K562 (cell line): ENCODE measurements around the gene TDRD9. TPM values are rescaled to one million over a fixed set of nuclear protein-coding genes. Genes with fewer than 3 reads are reported as not detected.

ENCODE experiments used
- CBX5 ChIP-seq: IDR thresholded peaks from 2 replicates; pipeline ENCODE4 v1.6.1; 2014; ENCODE audit warnings: low read depth, borderline replicate concordance
- CREB3 ChIP-seq: fragments of 450-650 bp; conservative IDR thresholded peaks from 2 replicates; pipeline ENCODE4 v1.6.1; 2016; ENCODE audit warnings: missing genetic modification characterization, low read depth, mild to moderate bottlenecking, missing compliant biosample characterization, moderate library complexity
- DDX20 ChIP-seq: fragments of 450-650 bp; IDR thresholded peaks from 2 replicates; pipeline ENCODE4 v1.6.1; 2016; ENCODE audit warnings: missing genetic modification characterization, low read depth, mild to moderate bottlenecking, missing compliant biosample characterization, moderate library complexity
- DMBX1 ChIP-seq: fragments of 250-450 bp; sonication (Bioruptor Pico); IDR thresholded peaks from 2 replicates; pipeline ENCODE4 v1.8.0; 2022; ENCODE audit warnings: inconsistent platforms, mild to moderate bottlenecking, moderate library complexity, borderline replicate concordance
- PRPF4 ChIP-seq: fragments of 200-400 bp; formaldehyde crosslinking; IDR thresholded peaks from one replicate; pipeline ENCODE4 v1.6.1; 2017; ENCODE audit warnings: low read length, low read depth, mild to moderate bottlenecking; ENCODE audit not compliant: insufficient read depth, poor library complexity, severe bottlenecking
- SOX6 ChIP-seq: fragments of 450-650 bp; IDR thresholded peaks from 2 replicates; pipeline ENCODE4 v1.6.1; 2014; ENCODE audit warnings: mild to moderate bottlenecking
- STAT5A ChIP-seq: IDR thresholded peaks from 2 replicates; pipeline ENCODE4 v1.6.1; 2012; ENCODE audit warnings: low read length, inconsistent platforms, borderline replicate concordance
- U2AF1 ChIP-seq: fragments of 200-400 bp; formaldehyde crosslinking; optimal IDR thresholded peaks from 2 replicates; pipeline ENCODE3; 2017; ENCODE audit warnings: mild to moderate bottlenecking, low read depth, low read length, moderate library complexity
- ZBTB40 ChIP-seq, 2 experiments: fragments of 450-650 bp in 1 of 2; sonication (generic) in 1 of 2; formaldehyde crosslinking in 1 of 2; IDR thresholded peaks; 2 replicates each; pipeline versions ENCODE4 v1.7.1 to v1.9.0; 2016 to 2022; ENCODE audit warnings: inconsistent platforms in 1 of 2, mild to moderate bottlenecking in 1 of 2, missing genetic modification reagents in 1 of 2
- polyA plus RNA-seq, 8 experiments: library from polyadenylated mRNA; depleted of rRNA in 4 of 8; stranded (reverse) in 5 of 8; unstranded in 3 of 8; fragments of >200 nt; fragmentation: Nextera tagmentation in 2 of 8; fragmentation: Illumina TruSeq in 1 of 8; extraction: Ambion mirVana in 2 of 8; extraction: Trizol in 1 of 8; gene quantifications; 2 replicates each; pipeline versions ENCODE4 v1.2.1 to v1.2.3, GENCODE V29; 2011 to 2014; ENCODE audit warnings: inconsistent platforms in 1 of 8, missing spikeins in 1 of 8
- total RNA-seq, 7 experiments: library from RNA; depleted of rRNA in 6 of 7; stranded (reverse); fragments of >200 nt in 6 of 7; fragmentation: Illumina TruSeq in 2 of 7; extraction: Trizol in 2 of 7; gene quantifications; 2 replicates each; pipeline versions ENCODE4 v1.2.1 to v1.2.3, GENCODE V29; 2011 to 2021; ENCODE audit warnings: low replicate concordance in 1 of 7
- TF ChIP-seq, protein P1 (sequence below): fragments of 450-650 bp; IDR thresholded peaks from 2 replicates; pipeline ENCODE4 v1.6.1; 2016; ENCODE audit warnings: mild to moderate bottlenecking

The TDRD9 gene
- total and polyA plus RNA-seq, 9 of the 15 experiments (the other 6 are each of a cell fraction or from before 2014, with no cell fraction given): 0.04 to 0.14 (median 0.04) TPM; not detected in 5

DNA sequence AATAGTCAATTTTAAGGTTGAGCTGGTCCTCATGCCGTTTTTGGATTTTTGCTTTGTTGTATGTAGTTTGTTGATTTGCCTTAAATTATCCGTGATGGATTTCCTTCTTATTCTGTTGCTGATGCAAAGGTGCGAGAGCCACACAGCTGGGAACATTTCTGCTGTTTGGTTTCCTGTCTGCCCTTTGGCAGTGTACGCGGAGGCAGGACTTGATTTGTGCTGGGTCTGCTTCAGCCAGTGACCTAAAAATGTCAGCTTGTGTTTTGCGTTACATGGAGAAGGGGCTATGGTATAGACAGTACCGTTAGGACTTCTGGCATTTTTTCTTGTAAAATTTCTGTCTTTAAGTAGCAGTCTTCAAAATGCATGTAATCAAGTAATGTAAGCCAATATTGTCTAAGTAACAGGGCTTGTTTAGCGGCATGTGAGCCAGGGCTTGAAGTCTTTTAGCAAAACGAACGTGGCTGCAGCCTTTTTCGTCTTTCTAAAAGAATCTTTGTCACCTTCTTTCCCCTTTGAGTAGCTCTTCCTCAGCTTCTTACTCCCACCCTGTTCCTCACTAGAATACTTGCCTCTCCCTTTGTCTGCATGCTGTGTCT is 32.3 kb downstream of the TDRD9 start (continued):
- TF ChIP-seq ZBTB40 (IDR thresholded peaks at IDR 0.05): no peak
- no peak for TF ChIP-seq ZBTB40 (CRISPR knock-in tag; IDR thresholded peaks at IDR 0.05)
- no peak for TF ChIP-seq STAT5A
- TF ChIP-seq DDX20 (tag): no peak
- TF ChIP-seq U2AF1: no peak
- no peak for TF ChIP-seq CREB3 (tag)
- TF ChIP-seq SOX6: no peak
- no peak for TF ChIP-seq CBX5
- TF ChIP-seq, protein P1, sequence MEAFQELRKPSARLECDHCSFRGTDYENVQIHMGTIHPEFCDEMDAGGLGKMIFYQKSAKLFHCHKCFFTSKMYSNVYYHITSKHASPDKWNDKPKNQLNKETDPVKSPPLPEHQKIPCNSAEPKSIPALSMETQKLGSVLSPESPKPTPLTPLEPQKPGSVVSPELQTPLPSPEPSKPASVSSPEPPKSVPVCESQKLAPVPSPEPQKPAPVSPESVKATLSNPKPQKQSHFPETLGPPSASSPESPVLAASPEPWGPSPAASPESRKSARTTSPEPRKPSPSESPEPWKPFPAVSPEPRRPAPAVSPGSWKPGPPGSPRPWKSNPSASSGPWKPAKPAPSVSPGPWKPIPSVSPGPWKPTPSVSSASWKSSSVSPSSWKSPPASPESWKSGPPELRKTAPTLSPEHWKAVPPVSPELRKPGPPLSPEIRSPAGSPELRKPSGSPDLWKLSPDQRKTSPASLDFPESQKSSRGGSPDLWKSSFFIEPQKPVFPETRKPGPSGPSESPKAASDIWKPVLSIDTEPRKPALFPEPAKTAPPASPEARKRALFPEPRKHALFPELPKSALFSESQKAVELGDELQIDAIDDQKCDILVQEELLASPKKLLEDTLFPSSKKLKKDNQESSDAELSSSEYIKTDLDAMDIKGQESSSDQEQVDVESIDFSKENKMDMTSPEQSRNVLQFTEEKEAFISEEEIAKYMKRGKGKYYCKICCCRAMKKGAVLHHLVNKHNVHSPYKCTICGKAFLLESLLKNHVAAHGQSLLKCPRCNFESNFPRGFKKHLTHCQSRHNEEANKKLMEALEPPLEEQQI: no peak
- no peak for TF ChIP-seq PRPF4
- TF ChIP-seq DMBX1: no peak
